HFFc6 (cell line): Measurements from ENCODE around the gene UQCRQ. TPM values are rescaled to one million over a fixed set of nuclear protein-coding genes. Genes with fewer than 3 reads are reported as not detected.

ENCODE experiments used
- DNase-seq: peaks from one replicate; pipeline ENCODE4 v3.0.0-alpha.2; 2018
- H3K27ac Mint-ChIP-seq: 2 replicates; pipeline ENCODE4 v1.8.0; 2020; ENCODE audit warnings: mild to moderate bottlenecking, mixed read lengths
- H3K27me3 Mint-ChIP-seq: 2 replicates; pipeline ENCODE4 v1.8.0; 2021; ENCODE audit warnings: mild to moderate bottlenecking, moderate library complexity, mixed read lengths; ENCODE audit not compliant: insufficient read depth
- H3K36me3 Mint-ChIP-seq: 2 replicates; pipeline ENCODE4 v1.8.0; 2021; ENCODE audit warnings: low read depth, mixed read lengths
- H3K4me1 Mint-ChIP-seq: 2 replicates; pipeline ENCODE4 v1.8.0; 2020; ENCODE audit warnings: low read depth, mixed read lengths
- H3K4me3 Mint-ChIP-seq: 2 replicates; pipeline ENCODE4 v1.8.0; 2020; ENCODE audit warnings: mild to moderate bottlenecking, moderate library complexity, mixed read lengths
- H3K9me3 Mint-ChIP-seq: 2 replicates; pipeline ENCODE4 v1.8.0; 2020; ENCODE audit warnings: mild to moderate bottlenecking, mixed read lengths
- CTCF ChIP-seq: fragments of 200-600 bp; sonication (generic); IDR thresholded peaks from 2 replicates; pipeline ENCODE4 v1.5.0; 2021; ENCODE audit warnings: antibody characterized with exemption, mild to moderate bottlenecking
- total RNA-seq, 6 experiments: library from RNA; stranded (reverse); fragmentation: NEBNext Ultra II Directional; extraction: Animal tissue kit (Norgen Biotek cat#: 25700); gene quantifications; 2 replicates in 1 of 6; 3 replicates in 5 of 6; pipeline ENCODE4 v1.2.3, GENCODE V29; 2021

UQCRQ gene
- total RNA-seq, 6 experiments from 2014 or later = 501 to 678 (median 615) TPM

DNA sequence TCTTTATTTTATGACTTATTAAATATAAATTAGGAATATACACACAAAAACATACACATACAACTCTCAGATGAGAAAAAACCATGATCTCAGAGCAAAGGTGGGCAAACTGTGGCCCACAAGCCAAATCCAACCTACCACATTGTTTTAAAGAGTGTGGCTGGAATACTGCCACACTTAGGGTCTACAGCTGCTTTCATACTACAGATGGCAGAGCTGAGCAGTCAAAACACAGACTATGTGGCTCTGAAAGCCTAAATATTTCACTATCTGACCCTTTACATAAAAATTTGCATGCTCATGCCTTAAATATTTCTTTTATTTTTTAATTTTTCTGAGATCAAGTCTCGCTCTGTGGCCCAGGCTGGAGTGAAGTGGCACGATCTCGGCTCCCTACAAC lies 35.3 kb downstream of the UQCRQ start:
- H3K4me3 Mint-ChIP-seq = no peak overlapping the region
- peak; percentile 7; the same call in 1 of the 2 replicates for TF ChIP-seq CTCF
- H3K9me3 Mint-ChIP-seq = no peaks in the 10 kb centered on the region
- DNase-seq = no peak
- no peak overlapping the region for H3K27ac Mint-ChIP-seq
- H3K36me3 Mint-ChIP-seq = peaks cover 21% of the 10 kb centered on the region
- no peaks in the 10 kb centered on the region; the same call in 1 of the 2 replicates for H3K27me3 Mint-ChIP-seq
- peaks cover 12% of the 10 kb centered on the region for H3K4me1 Mint-ChIP-seq

DNA sequence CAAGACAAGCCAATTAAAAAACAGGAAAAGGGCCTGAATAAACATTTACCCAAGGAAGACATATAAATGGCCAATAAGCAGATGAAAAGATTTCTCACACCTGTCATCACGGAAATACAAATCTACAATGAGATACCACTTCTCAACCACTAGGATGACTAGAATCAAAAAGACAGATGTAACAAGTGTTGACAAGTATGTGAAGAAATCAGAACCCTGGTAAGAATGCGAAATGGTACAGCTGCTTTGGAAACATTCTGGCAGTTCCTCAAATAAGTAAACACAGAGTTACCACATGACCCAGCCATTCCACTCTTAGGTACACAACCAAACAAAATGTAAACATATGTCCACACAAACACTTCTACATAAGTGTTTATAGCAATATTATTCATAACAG lies 39.5 kb downstream of the UQCRQ start:
- Mint-ChIP-seq H3K27ac (no peak overlapping the region), H3K9me3 (no peaks in the 10 kb centered on the region), H3K4me3 (no peak overlapping the region), H3K4me1 (peaks cover 20% of the 10 kb centered on the region), H3K36me3 (peaks cover 23% of the 10 kb centered on the region), H3K27me3 (peaks cover 2% of the 10 kb centered on the region)
- no peak for DNase-seq
- peak; percentile 52 for TF ChIP-seq CTCF

GRCh38 chr5:132907161-132907560 lies 40.7 kb downstream of the UQCRQ start:
- DNase-seq = no peak
- peaks cover 20% of the 10 kb centered on the region for H3K4me1 Mint-ChIP-seq

DNA sequence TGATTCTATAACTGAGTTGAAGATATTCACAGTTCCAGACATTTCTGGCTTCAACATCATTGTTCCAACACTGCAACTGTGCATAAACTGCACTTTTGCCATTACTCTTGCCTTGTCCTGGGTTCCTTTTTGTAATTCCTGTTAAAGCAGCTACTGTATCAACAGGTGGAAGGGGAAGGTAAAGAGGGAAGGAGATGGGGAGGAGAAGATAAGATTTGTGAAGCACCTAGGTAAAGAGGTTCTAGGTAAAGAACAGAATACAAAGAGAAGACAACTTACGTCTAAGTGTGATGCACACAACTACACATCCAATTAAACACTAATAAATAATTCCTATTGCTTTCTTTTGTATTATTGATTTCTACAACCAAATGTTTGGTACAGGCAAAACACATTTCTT lies 43.3 kb downstream of the UQCRQ start:
- no peak for TF ChIP-seq CTCF
- H3K9me3 Mint-ChIP-seq = no peaks in the 10 kb centered on the region
- H3K27ac Mint-ChIP-seq = no peak overlapping the region
- H3K27me3 Mint-ChIP-seq = peaks cover 2% of the 10 kb centered on the region
- no peak for DNase-seq
- H3K36me3 Mint-ChIP-seq = peaks cover 27% of the 10 kb centered on the region
- no peak overlapping the region; the same call in 1 of the 2 replicates for H3K4me3 Mint-ChIP-seq
- peaks cover 24% of the 10 kb centered on the region for H3K4me1 Mint-ChIP-seq

More at GRCh38 chr5:132907161-132907560, 40.7 kb downstream of the UQCRQ start:
- no peak overlapping the region for H3K27ac Mint-ChIP-seq
- peaks cover 31% of the 10 kb centered on the region for H3K36me3 Mint-ChIP-seq
- H3K4me3 Mint-ChIP-seq = no peak overlapping the region
- H3K27me3 Mint-ChIP-seq = peaks cover 2% of the 10 kb centered on the region
- TF ChIP-seq CTCF = no peak
- no peaks in the 10 kb centered on the region for H3K9me3 Mint-ChIP-seq

- H3K36me3 Mint-ChIP-seq = peaks cover 33% of the 10 kb centered on the region
- peak overlapping the region; percentile 52; the same call in 1 of the 2 replicates for H3K27ac Mint-ChIP-seq
Measured at GRCh38 chr5:132915681-132916080, 49.2 kb downstream of the UQCRQ start.

More at GRCh38 chr5:132915681-132916080, 49.2 kb downstream of the UQCRQ start:
- TF ChIP-seq CTCF = no peak
- Mint-ChIP-seq H3K4me1 (peaks cover 17% of the 10 kb centered on the region), H3K4me3 (no peak overlapping the region), H3K9me3 (no peaks in the 10 kb centered on the region), H3K27me3 (no peaks in the 10 kb centered on the region)
- DNase-seq = no peak
